ENCODE results near the gene R3HDML. TPM values are rescaled to one million over a fixed set of nuclear protein-coding genes. Genes with fewer than 3 reads are reported as not detected.
"Not testable (repeated sequence)": the region's sequence is repeated elsewhere in the genome, so short reads cannot be mapped to it uniquely, and the experiment has no call there.

R3HDML gene
- total RNA-seq, 4 donors from 2014 or later, result not detected

- H3K27ac ChIP-seq, result no peak overlapping the region
- no peak for DNase-seq (ENCODE audit: low spot score in 2 of 2)
- peaks cover 0 to 13% (median 3%) of the 10 kb centered on the region in 4 donors for H3K4me1 ChIP-seq
- peaks cover 0 to 7% of the 10 kb centered on the region in 2 donors for H3K27me3 ChIP-seq
- no peaks in the 10 kb centered on the region for H3K9me3 ChIP-seq
- H3K36me3 ChIP-seq, result no peaks in the 10 kb centered on the region
- H3K4me3 ChIP-seq, result no peak overlapping the region
- TF ChIP-seq CTCF (IDR thresholded peaks at IDR 0.05) (no peak), POLR2A (IDR thresholded peaks at IDR 0.05) (no peak), EP300 (IDR thresholded peaks at IDR 0.05) (no peak)
These were observed 22.0 kb upstream of the R3HDML start for GRCh38 chr20:44314870-44315269.

DNA sequence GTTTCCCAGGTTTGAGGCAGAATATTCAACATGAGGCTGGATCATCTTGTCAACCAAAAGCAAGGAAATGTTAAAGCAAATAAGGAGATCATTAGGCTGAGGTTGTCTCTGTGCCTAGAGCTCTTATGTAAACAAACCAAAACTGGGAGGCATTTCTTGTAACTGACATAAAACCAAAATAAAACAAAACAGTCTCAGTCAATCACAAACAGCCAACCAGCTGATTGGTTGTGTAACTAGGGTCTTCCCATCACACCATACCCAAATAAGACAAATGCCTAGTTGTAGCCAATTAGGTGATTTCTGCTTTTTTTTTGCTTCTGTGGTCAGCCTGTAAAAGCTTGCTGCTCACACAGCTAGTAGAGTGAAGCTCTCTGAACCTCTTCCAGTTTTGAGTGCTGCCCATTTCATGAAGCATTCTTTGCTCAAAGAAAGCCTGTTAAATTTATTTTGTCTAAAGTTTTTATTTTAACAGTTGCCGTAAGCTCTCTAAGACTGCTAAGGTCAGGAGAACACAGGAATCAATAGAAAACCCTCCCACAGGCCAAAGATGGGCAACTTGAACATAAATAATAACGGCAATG is 16.9 kb upstream of the R3HDML start:
- no peak for DNase-seq (ENCODE audit: low spot score in 2 of 2)
- Histone ChIP-seq H3K27me3 (peaks cover 0 to 12% of the 10 kb centered on the region in 2 donors), H3K4me1 (no peaks in the 10 kb centered on the region), H3K36me3 (no peaks in the 10 kb centered on the region), H3K4me3 (no peak overlapping the region), H3K27ac (no peak overlapping the region), H3K9me3 (no peaks in the 10 kb centered on the region)
- WGBS, 2 donors, result 74 to 82% methylated on average over 2 of the region's 2 CpGs
- no peak for TF ChIP-seq EP300 (IDR thresholded peaks at IDR 0.05)
- no peak for TF ChIP-seq CTCF (IDR thresholded peaks at IDR 0.05)
- no peak for TF ChIP-seq POLR2A (IDR thresholded peaks at IDR 0.05)

DNA sequence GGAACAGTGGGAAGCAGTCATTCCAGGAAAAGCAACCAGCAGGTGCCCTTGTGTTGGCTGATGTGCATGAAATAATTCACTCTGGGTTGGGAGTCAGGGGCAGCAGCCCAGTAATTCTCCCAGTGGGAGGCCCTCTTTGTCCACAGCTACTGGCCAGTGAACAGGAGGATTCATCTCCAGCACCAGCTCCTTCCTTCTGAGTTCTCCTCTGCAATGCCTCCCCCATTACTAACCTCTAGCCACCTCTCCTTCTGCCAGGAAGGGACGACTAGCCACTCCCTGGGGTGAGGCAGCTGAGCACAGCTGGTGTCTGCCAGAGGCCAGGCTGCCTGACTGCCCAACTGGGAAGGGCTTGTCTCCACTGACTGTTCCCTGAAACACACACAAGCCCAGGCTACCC is 12.5 kb upstream of the R3HDML start:
- Histone ChIP-seq H3K4me1 (peaks cover 0 to 7% (median 0%) of the 10 kb centered on the region in 4 donors), H3K4me3 (no peak overlapping the region), H3K36me3 (no peaks in the 10 kb centered on the region), H3K27me3 (peaks cover 0 to 33% of the 10 kb centered on the region in 2 donors), H3K9me3 (no peaks in the 10 kb centered on the region), H3K27ac (no peak overlapping the region)
- no peak for DNase-seq (ENCODE audit: low spot score in 2 of 2)
- 20 to 54% methylated on average over 1 of the region's 1 CpG for WGBS, 2 donors
- TF ChIP-seq POLR2A (IDR thresholded peaks at IDR 0.05) (no peak), EP300 (IDR thresholded peaks at IDR 0.05) (no peak), CTCF (IDR thresholded peaks at IDR 0.05) (no peak)

DNA sequence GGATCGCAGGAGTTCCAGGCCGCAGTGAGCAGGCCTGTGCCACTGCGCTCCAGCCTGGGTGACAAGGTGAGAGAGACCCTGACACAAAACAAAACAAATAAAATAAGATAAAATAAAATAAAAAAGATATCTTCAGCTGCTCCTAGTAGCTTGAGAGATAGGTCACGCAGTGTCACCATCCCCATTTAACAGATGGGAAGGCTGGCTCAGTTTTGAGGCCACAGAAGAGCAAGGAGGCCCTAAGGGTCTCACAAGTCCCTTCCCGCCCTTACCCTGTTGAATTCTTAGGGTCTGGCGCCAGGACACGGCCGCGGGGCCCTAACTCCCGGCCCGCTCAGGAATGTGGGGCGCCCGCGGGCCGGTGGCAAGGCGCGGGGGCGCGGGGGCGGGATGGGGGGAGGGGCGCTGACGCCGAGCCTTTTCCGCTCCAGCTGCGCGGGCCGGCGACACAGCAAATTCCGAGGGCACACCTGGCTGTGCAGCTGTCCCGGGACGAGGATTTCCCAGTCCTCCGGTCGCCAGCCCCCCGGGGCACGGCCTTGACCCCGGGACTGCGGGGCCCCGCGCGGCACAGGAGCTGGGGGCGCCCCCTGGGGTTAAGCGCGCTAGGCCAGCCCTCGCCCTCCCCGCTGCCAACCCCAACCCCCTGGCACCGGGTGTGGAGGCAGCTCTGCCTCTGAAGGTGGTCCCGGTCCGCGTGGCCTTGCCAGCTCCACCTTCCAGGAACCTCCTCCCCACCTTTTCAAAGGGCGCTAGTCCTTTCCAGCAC is 10.3 kb upstream of the R3HDML start:
- DNase-seq (ENCODE audit: low spot score in 2 of 2), result no peak
- no peak overlapping the region for H3K27ac ChIP-seq
- H3K27me3 ChIP-seq, result peaks cover 0 to 38% of the 10 kb centered on the region in 2 donors
- peaks cover 0 to 7% (median 0%) of the 10 kb centered on the region in 4 donors for H3K4me1 ChIP-seq
- no peak for TF ChIP-seq CTCF (IDR thresholded peaks at IDR 0.05)
- no peak for TF ChIP-seq EP300 (IDR thresholded peaks at IDR 0.05)
- TF ChIP-seq POLR2A (IDR thresholded peaks at IDR 0.05), result no peak
- H3K4me3 ChIP-seq, result peak overlapping the region in 2 of 4 donors; percentile 16 to 18
- H3K36me3 ChIP-seq, result no peaks in the 10 kb centered on the region
- 22 to 25% methylated on average over 19 to 31 of the region's 50 CpGs for WGBS, 2 donors
- no peaks in the 10 kb centered on the region for H3K9me3 ChIP-seq

GRCh38 chr20:44327748-44328147 is 9.1 kb upstream of the R3HDML start:
- H3K4me3 ChIP-seq; DNase-seq (ENCODE audit: low spot score in 2 of 2); H3K4me1 ChIP-seq; H3K9me3 ChIP-seq; H3K27ac ChIP-seq; H3K36me3 ChIP-seq: not testable (repeated sequence)
- WGBS, 2 donors, result 87 to 92% methylated on average over 7 of the region's 7 CpGs
- H3K27me3 ChIP-seq, result peaks cover 0 to 40% of the 10 kb centered on the region in 2 donors

Data from tibial nerve (tissue), 4 donors.